Choroid plexus epithelial cell (primary cell): ENCODE data around the gene TYMP.
"Not testable (repeated sequence)": the region's sequence is repeated elsewhere in the genome, so short reads cannot be mapped to it uniquely, and the experiment has no call there.

Experiments
- DNase-seq: peaks from one replicate; pipeline ENCODE4 v3.0.0-alpha.2; 2010; ENCODE audit warnings: low read depth
- H3K4me3 ChIP-seq: 2 replicates; pipeline ENCODE4 v1.5.1; 2011; ENCODE audit warnings: low read depth, mild to moderate bottlenecking, control low read depth, low read length, moderate library complexity
- TF ChIP-seq, protein P1 (sequence below): conservative IDR thresholded peaks from 2 replicates; pipeline ENCODE4 v1.5.1; 2011; ENCODE audit warnings: low read depth, mild to moderate bottlenecking, control low read depth, inconsistent platforms, low read length, moderate library complexity

TYMP gene

GRCh38 chr22:50536226-50536625 lies 6.4 kb upstream of the TYMP start:
- no peak overlapping the region for H3K4me3 ChIP-seq
- no peak for DNase-seq
- TF ChIP-seq, protein P1, sequence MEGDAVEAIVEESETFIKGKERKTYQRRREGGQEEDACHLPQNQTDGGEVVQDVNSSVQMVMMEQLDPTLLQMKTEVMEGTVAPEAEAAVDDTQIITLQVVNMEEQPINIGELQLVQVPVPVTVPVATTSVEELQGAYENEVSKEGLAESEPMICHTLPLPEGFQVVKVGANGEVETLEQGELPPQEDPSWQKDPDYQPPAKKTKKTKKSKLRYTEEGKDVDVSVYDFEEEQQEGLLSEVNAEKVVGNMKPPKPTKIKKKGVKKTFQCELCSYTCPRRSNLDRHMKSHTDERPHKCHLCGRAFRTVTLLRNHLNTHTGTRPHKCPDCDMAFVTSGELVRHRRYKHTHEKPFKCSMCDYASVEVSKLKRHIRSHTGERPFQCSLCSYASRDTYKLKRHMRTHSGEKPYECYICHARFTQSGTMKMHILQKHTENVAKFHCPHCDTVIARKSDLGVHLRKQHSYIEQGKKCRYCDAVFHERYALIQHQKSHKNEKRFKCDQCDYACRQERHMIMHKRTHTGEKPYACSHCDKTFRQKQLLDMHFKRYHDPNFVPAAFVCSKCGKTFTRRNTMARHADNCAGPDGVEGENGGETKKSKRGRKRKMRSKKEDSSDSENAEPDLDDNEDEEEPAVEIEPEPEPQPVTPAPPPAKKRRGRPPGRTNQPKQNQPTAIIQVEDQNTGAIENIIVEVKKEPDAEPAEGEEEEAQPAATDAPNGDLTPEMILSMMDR: no peak

DNA sequence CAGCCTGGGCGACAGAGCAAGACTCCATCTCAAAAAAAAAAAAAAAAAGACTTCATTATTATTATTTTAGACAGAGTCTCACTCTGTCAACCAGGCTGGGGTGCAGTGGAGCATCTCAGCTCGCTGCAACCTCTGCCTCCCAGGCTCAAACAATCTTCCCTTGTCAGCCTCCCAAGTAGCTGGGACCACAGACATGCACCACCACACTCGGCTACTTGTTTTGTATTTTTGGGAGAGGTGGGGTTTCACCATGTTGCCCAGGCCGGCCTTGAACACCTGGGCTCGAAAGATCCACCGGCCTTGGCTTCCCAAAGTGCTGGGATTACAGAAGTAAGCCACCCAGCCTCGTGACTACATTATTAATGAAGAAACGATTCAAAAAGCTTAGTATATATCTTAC lies 5.3 kb upstream of the TYMP start:
- no peak for DNase-seq
- TF ChIP-seq, protein P1: no peak
- no peak overlapping the region for H3K4me3 ChIP-seq

- DNase-seq: peak; percentile 76
- not testable (repeated sequence) for H3K4me3 ChIP-seq
Measured at GRCh38 chr22:50533856-50534711, 4.3 kb upstream of the TYMP start.

DNA sequence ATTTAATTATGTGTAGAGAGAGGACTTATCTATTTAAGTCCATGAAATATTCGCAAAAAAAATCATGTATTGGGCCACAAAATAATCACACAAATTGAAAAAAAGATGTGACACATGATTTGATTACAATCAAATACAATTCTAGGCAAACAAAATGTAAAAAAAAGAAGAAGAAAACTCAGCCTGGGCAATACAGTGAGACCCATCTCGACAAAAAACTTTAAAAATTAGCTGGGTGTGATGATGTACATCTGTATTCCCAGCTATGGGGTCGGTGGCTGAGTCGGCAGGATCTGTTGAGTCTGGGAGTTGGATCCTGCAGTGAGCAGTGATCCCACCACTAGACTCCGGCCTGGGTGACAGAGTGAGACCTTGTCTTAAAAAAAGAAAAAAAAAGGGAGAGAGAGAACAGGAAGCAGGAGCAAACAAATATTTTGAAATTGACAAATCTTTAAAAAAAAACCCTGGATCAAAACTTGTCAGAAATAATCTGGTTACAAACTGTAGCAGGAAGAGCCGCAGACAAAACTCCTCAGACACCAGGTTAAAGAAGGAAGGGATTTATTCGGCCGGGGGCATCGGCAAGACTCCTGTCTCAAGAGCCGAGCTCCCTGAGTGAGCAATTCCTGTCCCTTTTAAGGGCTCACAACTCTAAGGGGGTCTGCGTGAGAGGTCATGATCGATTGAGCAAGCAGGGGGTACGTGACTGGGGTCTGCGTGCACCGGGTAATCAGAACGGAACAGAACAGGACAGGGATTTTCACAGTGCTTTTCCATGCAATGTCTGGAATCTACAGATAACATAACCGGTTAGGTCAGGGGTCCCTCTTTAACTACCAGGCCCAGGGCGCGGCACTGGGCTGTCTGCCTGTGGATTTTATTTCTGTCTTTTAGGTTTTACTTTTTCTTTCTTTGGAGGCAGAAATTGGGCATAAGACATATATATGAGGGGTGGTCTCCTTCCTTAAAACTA lies 3.3 kb upstream of the TYMP start:
- TF ChIP-seq, protein P1: no peak
- DNase-seq: no peak
- no peak overlapping the region for H3K4me3 ChIP-seq

DNA sequence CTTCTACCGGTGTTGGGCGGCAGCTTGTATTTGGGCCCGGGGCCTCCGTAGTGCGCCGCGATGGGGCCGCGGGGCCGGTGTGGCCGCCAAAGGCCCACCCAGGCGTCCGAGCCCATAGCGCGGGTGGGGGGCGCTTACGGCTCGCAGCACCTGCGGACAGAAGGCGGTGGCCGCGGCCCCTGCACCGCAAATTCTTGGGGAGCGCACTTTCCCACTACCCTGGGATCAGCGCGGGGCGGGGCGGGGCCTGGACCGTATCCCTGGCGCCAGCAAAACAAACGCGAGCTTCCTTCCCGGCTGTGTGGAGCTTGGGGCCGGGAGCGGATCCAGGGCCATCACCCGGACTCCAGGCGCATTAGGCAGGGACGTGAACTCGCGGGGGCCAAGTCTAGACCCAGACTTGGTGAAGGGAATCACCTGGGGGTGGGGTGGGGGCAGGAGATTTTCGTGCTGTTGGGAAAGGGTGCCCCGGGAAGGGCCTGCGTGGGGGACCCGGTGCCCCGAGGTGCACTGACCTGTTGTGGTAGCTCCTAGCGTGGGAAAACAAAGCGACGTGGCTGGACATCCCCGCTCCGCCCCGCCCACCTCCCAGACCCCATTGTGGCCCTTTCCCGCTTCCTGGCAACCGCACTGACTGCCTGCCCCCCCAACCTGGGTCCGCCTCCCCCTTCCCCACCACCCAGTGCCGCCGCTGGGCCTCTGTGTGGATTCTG lies 2.3 kb upstream of the TYMP start:
- DNase-seq: peak; percentile 73

DNA sequence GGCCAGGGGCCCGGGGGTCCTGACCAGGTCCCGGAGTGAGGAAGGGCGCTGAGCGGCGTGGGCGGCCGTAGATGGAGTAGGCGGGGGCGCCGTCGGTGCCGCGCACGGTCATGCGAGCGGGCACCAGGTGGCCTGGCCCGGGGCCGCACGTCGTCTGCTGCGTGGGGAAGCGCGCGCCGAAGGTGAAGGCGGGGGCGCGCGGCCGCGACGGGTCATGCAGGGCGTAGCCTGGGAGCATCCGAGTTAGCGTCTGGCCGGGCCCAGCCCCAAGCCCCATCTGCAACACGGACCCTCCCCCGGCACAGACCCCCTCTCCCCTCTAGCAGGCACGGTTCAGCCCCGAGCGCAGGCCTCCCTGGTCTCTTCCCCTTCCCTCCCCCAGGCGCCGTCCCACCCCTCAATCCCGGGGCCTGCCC lies 1.7 kb upstream of the TYMP start:
- DNase-seq: no peak
- TF ChIP-seq, protein P1: no peak
- peak overlapping the region; percentile 62 for H3K4me3 ChIP-seq

More for the DNA sequence above, 2.3 kb upstream of the TYMP start:
- TF ChIP-seq, protein P1: no peak
- H3K4me3 ChIP-seq: peak overlapping the region; percentile 62
